RWPE1 (cell line): Measurements from ENCODE around the gene ALG11.

Experiments used
- CTCF ChIA-PET: fragments of 350-600 bp; sonication (Branson Sonifier 250); formaldehyde crosslinking; extraction: SDS; loops from one replicate; lab custom pipeline; 2021; lab: Yijun Ruan, JAX
- POLR2A ChIA-PET: fragments of 400-600 bp; formaldehyde crosslinking; extraction: SDS; loops from one replicate; lab custom pipeline; 2020; ENCODE audit warnings: antibody characterized with exemption; ENCODE audit not compliant: low non-redundant PET; lab: Yijun Ruan, JAX
- DNase-seq: peaks from one replicate; pipeline ENCODE4 v3.0.0; 2012; ENCODE audit warnings: low spot score
- H3K27ac ChIP-seq: fragments of 450-650 bp; 2 replicates; pipeline ENCODE4 v1.5.1; 2017
- CTCF ChIP-seq: fragments of 450-650 bp; conservative IDR thresholded peaks from 2 replicates; pipeline ENCODE4 v1.5.1; 2017; ENCODE audit warnings: low read depth, mild to moderate bottlenecking

ALG11 gene

GRCh38 chr13:52010890-52011631, 1.1 kb upstream of the ALG11 start, which contains the start of gene ATP7B:
Gene ATP7B (minus strand): TSS chr13:52011450. CDS start chr13:52011337, 113 bp downstream.
- ChIA-PET POLR2A (no interaction called here), CTCF (interaction anchor here (0.6 kb wide), 1 partner anchor 20 kb away, joined by 3 read pairs; no protein-coding TSS in a partner anchor)
- H3K27ac ChIP-seq: peak within 1 kb of the TSS; percentile 57
- peak; percentile 17 for DNase-seq
- TF ChIP-seq CTCF: no peak

- POLR2A ChIA-PET: no interaction called here
- peak overlapping the region; percentile 57 for H3K27ac ChIP-seq
- CTCF ChIA-PET: interaction anchor here (0.6 to 0.9 kb wide), 3 partner anchors 215 to 438 kb away, joined by 3 read pairs; no protein-coding TSS in a partner anchor
These were observed 276 bp downstream of the ALG11 start for GRCh38 chr13:52012512-52012836.

GRCh38 chr13:52016296-52016695, 4.1 kb downstream of the ALG11 start:
- ChIA-PET POLR2A (no interaction called here), CTCF (no interaction called here)
- no peak overlapping the region for H3K27ac ChIP-seq
- TF ChIP-seq CTCF: no peak
- DNase-seq: no peak

More at GRCh38 chr13:52012512-52012836, 276 bp downstream of the ALG11 start:
- no peak for TF ChIP-seq CTCF
- DNase-seq: no peak

GRCh38 chr13:52020191-52020590, 8.0 kb downstream of the ALG11 start:
- no peak overlapping the region for H3K27ac ChIP-seq
- ChIA-PET POLR2A (no interaction called here), CTCF (interaction anchor here (0.7 to 0.8 kb wide), 2 partner anchors 13 to 20 kb away, joined by 3 to 4 read pairs; no protein-coding TSS in a partner anchor)
- no peak for TF ChIP-seq CTCF
- DNase-seq: no peak

- POLR2A ChIA-PET: no interaction called here
- no peak for TF ChIP-seq CTCF
- CTCF ChIA-PET: no interaction called here
- DNase-seq: no peak
- no peak overlapping the region for H3K27ac ChIP-seq
These were observed 10.2 kb downstream of the ALG11 start for GRCh38 chr13:52022356-52022755.

GRCh38 chr13:52024481-52024880, 12.3 kb downstream of the ALG11 start, which contains the start of gene UTP14C:
Gene UTP14C (plus strand): TSS chr13:52024691. CDS start chr13:52028805, 4,114 bp downstream.
- CTCF ChIA-PET: no interaction called here
- H3K27ac ChIP-seq: no peak within 1 kb of the TSS
- no peak for TF ChIP-seq CTCF
- POLR2A ChIA-PET: no interaction called here
- DNase-seq: no peak
